ENCODE data around the gene HIGD2B. TPM values are rescaled to one million over a fixed set of nuclear protein-coding genes. Genes with fewer than 3 reads are reported as not detected.
A peak's percentile ranks its signal among the peaks of the same experiment; 100 is the strongest.
"Not testable (repeated sequence)": the region's sequence is repeated elsewhere in the genome, so short reads cannot be mapped to it uniquely, and the experiment has no call there.

HIGD2B gene
- total RNA-seq, 2 experiments from 2014 or later, result 0.27 to 0.31 TPM

GRCh38 chr15:72628249-72629067, 57.5 kb downstream of the HIGD2B start:
- H3K9me3 Mint-ChIP-seq; H3K27me3 Mint-ChIP-seq; H3K4me3 Mint-ChIP-seq; POLR2A ChIA-PET; H3K27ac Mint-ChIP-seq; intact Hi-C loops (cut with micrococcal nuclease); H3K36me3 Mint-ChIP-seq; H3K4me1 Mint-ChIP-seq (ENCODE audit: low read depth): not testable (repeated sequence)
- CTCF ChIA-PET, result interaction anchor here (1.2 kb wide), 1 partner anchor 28 kb away, joined by 4 read pairs; no protein-coding TSS in a partner anchor
- peak; percentile 33 for DNase-seq

DNA sequence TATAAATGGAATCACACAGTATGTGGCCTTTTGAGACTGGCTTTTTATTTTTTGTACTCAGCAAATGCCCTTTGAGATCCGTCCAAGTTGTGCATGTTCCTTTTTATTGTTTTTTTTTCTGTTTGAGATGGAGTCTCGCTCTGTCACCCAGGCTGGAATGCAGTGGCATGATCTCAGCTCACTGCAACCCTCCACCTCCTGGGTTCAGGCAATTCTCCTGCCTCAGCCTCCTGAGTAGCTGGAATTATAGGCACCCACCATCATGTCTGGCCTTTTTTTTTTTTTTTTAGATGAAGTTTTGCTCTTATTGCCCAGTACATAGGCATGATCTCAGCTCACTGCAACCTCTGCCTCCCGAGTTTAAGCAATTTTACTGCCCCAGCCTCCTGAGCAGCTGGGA, 59.8 kb downstream of the HIGD2B start:
- H3K4me3 Mint-ChIP-seq; DNase-seq; H3K27me3 Mint-ChIP-seq; H3K36me3 Mint-ChIP-seq; H3K9me3 Mint-ChIP-seq; H3K27ac Mint-ChIP-seq; H3K4me1 Mint-ChIP-seq (ENCODE audit: low read depth); intact Hi-C loops (cut with micrococcal nuclease); POLR2A ChIA-PET: not testable (repeated sequence)
- CTCF ChIA-PET, result interaction anchor here (1.7 kb wide), 1 partner anchor 26 kb away, joined by 5 read pairs; no protein-coding TSS in a partner anchor

Other genes starting within 250 kb of the HIGD2B start
- gene ARIH1, start 211.9 kb downstream of the HIGD2B start, total RNA-seq, result 100 to 1,000 TPM; 169 to 187 TPM
- gene GOLGA6B, start 31.5 kb downstream of the HIGD2B start, total RNA-seq, result not detected
- gene BBS4, start within 50 bp of the HIGD2B start, total RNA-seq, result 10 to 100 TPM; 12.6 to 15.5 TPM
- gene ADPGK, start 97.6 kb upstream of the HIGD2B start, total RNA-seq, result 10 to 100 TPM; 60.9 to 61.5 TPM